Measurements from ENCODE around the gene MUC5B.

DNA sequence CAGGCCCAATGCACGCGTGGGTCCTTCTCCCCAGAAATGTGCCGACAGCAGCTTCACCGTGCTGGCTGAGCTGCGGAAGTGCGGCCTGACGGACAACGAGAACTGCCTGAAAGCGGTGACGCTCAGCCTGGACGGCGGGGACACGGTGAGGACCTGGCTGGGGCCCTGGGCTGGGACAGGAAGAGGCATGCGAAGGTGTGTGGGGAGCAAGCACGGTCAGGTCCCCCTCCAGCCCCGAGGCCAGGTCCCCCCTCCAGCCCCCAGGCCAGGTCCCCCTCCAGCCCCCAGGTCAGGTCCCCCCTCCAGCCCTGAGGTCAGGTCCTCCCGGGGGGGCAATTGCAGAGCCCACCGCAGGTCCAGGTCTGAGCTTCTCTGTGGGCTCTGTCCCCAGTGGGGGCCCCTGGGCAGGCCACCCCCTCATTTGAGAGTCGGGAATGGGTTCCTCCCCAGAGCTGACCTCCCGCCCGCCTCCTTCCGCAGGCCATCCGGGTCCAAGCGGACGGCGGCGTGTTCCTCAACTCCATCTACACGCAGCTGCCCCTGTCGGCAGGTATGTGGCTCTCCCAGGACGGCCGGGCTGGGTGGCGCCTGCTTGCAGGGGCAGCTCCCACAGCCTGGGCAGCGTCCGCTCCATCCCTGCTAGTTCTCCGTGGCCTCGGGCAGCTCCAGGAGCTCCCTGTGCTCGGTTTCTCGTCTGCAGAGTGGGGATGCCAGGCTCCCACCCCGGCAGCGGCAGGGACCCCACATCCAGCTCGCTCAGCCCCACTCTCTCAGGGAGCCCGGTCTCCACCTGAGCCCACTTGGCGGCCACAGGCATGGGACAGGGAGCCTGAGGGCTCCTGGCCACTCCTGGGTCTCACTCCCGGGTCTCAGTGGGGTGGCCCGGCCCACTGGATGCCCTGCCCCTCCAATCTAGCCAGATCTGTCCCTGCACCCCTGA lies 7.9 kb downstream of the MUC5B start:
- no peak for TF ChIP-seq CTCF (IDR thresholded peaks at IDR 0.05)
- no peak for TF ChIP-seq POLR2A (IDR thresholded peaks at IDR 0.05)

Data from testis (tissue), 2 donors.